AG09309 (cell line): ENCODE measurements around the gene DBET.
"Not testable (repeated sequence)": the region's sequence is repeated elsewhere in the genome, so short reads cannot be mapped to it uniquely, and the experiment has no call there.

Source experiments
- DNase-seq: peaks from one replicate; pipeline ENCODE4 v3.0.0-alpha.2; 2010; ENCODE audit warnings: low read depth
- H3K4me3 ChIP-seq: 2 replicates; pipeline ENCODE4 v1.5.1; 2011; ENCODE audit warnings: mild to moderate bottlenecking, low read depth, low read length, moderate library complexity; ENCODE audit not compliant: control insufficient read depth
- TF ChIP-seq, protein P1 (sequence below): IDR thresholded peaks from 2 replicates; pipeline ENCODE4 v1.5.1; 2011; ENCODE audit warnings: mild to moderate bottlenecking, low read depth, low read length, inconsistent platforms; ENCODE audit not compliant: insufficient read depth, control insufficient read depth; ENCODE audit errors: missing control alignments

DBET gene

DNA sequence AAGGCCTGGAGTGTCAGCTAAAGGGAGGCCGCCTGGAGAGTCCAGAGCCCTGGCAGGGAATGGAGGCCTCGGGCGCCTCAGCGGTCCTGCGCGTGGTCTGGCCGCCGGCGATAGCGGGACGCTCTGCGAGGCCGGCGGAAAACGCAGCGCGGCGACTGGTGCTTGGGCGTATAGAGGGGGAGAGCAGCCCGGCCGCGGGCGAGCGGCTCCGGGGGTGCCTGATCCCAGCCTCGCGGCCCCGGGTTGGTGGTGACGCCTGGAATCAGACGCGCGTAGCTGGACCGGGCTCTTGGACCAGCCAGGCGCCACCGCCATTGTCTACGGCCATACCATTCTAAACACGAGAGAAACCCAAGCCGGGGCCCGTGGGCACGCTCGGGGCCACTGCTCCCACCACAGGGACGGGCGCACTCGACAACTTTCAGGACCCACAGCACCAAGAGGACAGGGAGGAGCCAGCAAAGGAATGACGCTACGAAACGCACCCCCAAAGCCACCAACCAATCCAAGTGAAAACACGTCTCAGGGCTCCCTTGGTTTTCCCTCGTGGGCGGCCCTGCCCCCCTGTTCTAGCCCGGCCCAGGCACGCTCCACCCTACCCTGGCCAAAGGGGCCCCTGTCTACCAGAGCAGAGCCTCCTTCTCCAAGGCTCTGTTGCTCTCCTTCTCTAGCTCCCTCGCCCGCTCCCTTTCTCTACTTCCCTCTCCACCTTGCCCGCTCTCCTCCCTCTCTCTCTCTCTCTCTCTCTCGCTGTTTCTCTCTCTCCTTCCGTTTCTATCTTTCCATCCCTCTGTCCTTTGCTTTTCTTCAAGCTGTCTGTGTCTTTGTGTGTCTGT is 45.1 kb upstream of the DBET start:
- H3K4me3 ChIP-seq = no peak overlapping the region
- no peak for DNase-seq
- TF ChIP-seq, protein P1, sequence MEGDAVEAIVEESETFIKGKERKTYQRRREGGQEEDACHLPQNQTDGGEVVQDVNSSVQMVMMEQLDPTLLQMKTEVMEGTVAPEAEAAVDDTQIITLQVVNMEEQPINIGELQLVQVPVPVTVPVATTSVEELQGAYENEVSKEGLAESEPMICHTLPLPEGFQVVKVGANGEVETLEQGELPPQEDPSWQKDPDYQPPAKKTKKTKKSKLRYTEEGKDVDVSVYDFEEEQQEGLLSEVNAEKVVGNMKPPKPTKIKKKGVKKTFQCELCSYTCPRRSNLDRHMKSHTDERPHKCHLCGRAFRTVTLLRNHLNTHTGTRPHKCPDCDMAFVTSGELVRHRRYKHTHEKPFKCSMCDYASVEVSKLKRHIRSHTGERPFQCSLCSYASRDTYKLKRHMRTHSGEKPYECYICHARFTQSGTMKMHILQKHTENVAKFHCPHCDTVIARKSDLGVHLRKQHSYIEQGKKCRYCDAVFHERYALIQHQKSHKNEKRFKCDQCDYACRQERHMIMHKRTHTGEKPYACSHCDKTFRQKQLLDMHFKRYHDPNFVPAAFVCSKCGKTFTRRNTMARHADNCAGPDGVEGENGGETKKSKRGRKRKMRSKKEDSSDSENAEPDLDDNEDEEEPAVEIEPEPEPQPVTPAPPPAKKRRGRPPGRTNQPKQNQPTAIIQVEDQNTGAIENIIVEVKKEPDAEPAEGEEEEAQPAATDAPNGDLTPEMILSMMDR = no peak

DNA sequence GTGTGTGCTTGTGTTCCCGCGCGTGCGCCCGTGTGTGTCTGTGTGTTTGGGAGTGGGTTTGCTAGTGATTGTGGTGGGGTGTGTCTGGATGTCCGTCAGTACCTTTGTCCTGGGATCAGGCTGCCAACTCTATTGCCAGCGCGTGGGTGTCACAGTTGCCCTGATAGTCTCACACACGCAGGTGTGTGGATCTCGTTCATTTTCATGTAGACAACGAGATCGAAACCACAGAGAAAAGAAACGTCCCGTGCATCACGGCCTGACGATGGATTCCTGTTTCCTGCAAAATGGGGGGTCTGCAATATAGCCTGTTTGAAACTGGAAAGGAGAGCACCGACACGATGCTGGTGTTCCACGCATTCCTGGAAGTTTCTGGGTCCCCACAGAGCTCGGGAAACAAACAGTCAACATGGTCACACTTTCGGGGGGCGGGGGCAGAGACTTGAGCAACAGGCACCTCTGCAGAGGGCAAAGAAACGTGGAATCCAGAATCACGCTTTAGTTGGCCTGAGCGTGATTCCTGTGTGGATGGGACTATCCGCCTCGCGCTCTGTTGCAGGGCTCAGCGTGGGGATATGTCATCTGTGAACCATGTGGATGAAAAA is 44.3 kb upstream of the DBET start:
- not testable (repeated sequence) for H3K4me3 ChIP-seq, DNase-seq

DNA sequence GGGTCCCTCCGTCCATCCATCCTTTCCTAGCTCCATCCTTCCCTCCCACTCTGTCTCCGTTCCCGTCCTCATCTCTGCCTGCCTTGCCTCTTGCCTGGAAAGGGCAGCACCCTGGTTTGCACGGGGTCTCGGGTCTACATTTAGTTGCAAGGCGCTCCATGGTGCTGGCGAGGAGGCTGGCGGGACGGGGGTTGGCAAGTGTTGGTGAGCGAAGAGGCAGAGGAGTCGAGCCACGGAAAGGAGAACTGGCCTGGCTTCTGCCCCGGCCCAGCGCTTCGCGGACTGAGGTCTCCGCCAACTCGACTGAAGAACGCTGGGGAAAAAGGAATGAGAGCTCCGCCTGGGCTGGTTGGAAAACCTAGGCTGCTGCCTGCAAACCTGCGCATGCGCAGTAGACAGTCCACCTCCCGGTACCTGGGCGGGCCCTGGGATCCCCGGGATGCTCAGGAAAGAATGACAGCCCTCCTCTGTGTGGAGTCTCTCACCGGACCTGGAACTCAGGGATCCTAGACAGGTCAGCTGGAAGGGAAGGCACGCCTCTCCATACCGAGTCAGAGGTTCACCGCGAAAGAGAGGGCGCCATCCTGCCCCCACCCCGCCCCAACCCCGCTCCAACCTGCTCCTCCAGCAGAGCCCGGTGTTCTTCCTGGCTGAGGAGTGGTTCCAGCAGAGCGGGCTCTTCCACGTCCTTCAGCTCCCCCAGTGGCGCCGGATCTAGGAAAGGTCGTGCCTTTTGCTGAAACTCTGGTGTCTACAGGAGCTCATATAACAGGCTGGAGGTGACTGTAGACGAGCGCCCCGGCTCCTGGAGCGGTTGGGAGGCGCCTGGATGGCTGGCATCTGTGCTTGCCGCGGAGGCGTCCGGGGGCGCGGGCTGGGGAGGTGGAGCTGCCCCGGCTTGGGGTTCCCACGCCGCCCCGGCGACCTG is 43.2 kb upstream of the DBET start:
- DNase-seq = no peak
- TF ChIP-seq, protein P1 = no peak
- H3K4me3 ChIP-seq = no peak overlapping the region; the same call in 1 of the 2 replicates

DNA sequence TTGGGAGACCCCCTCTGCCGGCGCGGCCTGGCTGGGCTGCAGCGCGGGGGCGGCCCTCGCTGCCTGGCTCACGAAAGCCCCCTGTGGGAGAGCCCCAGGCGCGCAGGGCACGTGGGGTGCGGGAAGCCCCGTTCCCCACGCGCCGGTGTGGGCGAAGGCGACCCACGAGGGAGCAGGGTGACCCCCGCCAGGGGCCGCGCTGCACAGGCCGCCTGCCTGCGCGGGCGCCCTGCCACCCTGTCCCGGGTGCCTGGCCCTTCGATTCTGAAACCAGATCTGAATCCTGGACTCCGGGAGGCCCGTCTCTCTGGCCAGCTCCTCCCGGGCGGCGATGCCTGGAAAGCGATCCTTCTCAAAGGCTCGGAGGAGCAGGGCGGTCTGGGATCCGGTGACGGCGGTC is 42.3 kb upstream of the DBET start:
- H3K4me3 ChIP-seq, DNase-seq: not testable (repeated sequence)

DNA sequence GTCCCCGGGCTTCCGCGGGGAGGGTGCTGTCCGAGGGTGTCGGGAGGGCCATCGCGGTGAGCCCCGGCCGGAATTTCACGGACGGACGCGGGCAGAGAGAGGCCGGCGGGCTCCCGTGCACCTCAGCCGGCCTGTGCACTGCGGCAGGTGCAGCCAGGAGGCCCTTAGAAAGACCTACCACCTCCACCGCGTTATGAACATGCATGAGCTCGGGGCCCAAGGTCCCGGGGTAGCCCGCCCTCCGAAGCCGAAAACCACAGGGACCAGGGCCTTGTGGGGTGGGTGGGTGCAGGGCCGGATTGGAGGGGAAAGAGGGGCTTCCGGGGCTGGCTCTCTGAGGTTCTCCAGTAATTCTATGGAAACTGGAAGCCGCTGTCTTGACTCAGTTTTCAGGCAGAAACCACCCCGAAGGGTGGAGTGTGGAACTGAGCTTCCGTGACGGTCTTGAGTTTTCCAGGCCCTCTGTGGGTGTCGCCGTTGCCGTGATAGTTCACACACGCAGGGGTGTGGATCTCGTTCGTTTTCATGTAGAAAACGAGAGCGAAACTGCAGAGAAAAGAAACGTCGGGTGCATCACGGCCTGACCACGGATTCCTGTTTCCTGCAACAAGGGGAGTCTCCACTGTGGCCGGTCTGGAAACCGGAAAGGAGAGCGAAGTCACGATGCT is 41.6 kb upstream of the DBET start:
- DNase-seq, H3K4me3 ChIP-seq: not testable (repeated sequence)

DNA sequence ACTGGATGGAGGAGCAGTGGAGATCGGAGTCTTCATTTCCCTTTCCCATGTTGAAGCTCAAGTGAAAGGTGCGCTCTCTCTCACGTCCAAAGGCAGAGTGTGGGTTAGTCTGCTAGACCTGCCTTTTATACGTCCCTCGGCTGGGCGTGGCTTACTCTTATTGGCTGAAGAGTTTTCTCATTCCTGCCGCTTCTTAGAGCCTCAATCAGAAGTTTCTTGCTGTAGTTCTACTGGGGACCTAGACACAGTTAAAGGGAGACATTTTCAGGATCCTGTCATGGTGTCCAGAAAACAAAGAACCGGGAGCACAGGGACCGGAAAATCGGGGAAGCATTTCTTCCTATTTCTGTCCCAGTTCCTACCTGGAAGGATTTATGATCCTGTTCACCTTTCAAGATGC is 37.1 kb upstream of the DBET start, which contains the start of gene FRG2:
FRG2 (minus strand) TSS at position 101 of the 400 bp plus-strand sequence; CDS start at position 49, 52 bp downstream.
- not testable (repeated sequence) for DNase-seq, H3K4me3 ChIP-seq

DNA sequence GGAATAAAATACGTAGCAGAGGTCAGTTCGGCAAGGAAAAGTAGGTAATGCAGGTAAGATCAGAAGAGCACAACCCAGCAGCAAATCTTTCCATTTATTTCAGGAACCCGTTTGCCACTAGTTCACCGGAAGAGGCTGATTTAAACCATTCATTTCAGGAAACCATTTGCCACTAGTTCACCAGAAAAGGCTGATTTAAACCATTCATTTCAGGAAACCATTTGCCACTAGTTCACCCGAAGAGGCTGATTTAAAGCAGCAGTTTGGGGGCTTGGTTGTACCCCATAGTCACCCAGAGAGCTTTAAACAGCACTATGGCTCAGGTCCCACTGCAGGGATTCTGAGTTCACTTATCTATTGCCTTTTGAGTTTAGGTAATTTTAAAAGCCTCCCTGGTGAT is 33.0 kb upstream of the DBET start:
- H3K4me3 ChIP-seq, DNase-seq: not testable (repeated sequence)

DNA sequence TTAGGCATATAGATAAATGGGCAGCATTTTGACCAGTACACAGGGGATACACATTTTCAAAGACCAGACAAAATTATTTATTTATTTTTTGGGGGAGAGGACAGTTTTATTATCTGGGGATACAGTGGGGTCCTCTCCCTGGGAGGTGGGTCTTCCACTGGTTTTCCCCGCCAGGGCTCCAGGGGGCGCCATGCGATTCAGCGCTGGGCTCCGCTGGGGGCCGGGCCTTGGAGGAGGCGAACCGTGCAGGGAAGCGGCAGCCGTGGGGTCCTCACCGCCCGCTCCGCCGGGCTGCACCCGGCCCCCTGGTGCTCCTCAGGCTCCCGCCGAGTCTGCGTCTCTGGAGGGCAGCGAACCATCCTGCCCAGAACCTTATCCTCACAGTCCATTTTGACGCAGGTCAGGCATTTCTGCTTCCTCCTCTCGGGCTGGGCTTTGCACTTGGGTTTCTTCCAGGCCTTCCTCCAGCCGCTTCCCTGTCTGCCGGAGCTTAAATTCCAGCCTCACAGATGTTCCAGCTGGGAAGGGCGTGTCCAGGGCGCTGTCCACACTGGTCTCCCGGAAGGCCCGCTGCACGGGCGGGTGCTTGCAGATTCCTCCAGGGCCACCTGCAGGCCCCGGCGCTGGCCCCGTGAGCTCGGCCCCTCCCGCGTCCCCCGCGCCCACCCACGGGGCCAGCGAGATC is 26.5 kb upstream of the DBET start:
- not testable (repeated sequence) for DNase-seq, H3K4me3 ChIP-seq

DNA sequence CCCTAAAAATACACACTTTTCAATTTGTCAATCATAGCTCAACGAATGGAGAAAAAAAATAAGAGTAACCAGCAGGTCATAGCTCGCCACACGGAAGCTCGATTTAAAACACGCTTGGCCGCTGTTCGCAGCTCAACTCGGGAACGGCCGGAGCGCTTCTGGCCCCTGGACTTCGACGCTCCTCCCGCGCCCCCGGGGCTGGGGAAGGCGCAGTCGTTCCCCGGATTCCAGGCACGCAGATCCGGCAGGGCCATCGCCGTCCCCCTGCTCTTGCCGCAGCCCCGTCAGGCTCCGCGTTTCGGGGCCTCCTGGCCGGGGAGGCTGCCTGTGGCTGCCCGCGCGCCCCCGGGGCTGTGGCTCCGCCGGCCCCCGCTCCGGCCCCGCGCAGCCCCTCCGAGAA is 23.4 kb upstream of the DBET start:
- DNase-seq, H3K4me3 ChIP-seq: not testable (repeated sequence)

DNA sequence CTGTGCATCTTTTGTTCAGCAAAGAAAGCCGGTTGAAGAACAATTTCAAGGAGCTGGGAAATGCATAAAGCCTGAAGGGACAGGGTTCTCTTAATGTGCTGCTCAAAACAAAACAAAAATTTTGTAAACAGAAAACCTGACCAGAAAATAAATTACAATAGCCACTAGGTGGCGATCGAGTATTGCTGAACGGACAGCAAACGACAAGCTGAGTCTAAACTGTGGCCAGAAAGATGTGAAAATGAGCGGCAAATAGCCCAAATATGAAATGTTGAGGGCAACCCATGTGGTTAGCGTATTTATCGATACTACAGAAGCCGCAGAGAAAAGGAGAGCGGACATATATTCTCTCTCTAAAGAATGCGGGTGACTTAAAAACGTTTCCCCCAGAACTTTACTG is 16.7 kb upstream of the DBET start:
- not testable (repeated sequence) for DNase-seq, H3K4me3 ChIP-seq

DNA sequence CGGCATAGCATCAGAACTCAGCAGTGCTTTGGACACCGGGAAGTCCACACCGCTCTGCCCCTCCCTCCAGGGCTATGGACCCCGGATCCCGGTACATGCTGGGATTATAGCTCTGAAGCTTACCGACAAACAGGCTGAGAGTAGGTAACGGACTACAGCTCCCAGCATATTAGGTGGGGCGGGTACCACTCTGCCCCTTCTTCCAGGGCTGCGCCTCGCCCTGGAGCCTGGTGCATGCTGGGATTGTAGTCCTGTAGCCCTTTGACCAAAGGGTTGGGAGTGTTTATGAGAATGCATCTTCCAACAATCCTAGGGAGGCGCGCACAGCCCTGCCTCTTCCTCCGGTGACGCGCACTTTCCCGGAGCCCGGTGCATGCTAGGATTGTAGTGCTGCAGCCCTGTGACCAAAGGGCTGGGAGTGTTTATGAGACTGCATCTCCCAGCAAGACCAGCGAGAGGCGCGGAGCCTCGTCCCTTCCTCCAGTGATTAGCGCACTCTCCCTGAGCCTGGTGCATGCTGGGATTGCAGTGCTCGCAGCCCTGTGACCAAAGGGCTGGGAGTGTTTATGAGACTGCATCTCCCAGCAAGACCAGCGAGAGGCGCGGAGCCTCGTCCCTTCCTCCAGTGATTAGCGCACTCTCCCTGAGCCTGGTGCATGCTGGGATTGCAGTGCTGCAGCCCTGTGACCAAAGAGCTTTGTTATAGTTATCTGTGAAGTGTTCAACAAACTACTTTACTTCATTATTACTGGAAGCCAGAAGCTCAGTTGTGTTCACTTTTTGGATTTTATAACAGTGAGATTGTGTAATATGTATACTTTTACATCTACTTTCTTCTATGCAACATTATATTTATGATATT is 14.7 kb upstream of the DBET start:
- not testable (repeated sequence) for H3K4me3 ChIP-seq, DNase-seq

DNA sequence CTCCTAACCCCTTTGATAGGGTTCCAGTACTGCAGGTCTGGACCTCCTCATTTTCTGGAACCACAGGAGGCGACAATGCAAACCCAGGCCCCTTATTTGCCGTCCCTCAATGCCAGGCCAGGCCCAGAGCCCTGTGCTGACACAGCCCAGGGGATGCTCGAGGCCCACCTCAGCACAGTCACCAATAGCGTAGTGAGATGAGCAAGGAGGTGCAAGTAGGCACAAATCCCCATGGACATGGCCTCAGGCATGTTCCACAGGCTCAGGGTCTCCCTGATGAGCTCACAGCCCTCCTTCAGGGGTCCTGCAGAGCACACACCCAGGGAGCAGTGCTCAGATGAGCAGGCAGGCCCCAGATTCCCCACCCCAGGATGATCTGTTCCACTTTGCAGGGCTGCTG is 5.3 kb upstream of the DBET start:
- DNase-seq, H3K4me3 ChIP-seq: not testable (repeated sequence)

DNA sequence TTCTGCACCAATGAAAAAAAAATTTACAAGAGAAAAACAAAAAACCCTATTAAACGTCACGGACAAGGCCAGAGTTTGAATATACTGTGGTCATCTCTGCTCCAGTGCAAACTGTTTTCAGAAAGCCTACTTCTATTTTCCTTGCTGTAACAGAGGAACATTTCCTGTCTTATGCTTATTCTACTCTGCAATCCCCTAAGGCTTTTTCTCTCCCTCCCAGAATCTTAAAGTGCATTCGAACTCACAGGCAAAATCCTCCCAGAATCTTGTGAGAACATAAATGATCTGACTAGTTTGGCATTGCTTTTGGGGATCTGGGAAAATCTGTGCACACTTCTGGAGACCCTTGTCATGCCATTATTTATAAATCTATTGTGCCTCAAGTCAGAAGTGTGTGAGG is 503 bp downstream of the DBET start:
- not testable (repeated sequence) for DNase-seq, H3K4me3 ChIP-seq

DNA sequence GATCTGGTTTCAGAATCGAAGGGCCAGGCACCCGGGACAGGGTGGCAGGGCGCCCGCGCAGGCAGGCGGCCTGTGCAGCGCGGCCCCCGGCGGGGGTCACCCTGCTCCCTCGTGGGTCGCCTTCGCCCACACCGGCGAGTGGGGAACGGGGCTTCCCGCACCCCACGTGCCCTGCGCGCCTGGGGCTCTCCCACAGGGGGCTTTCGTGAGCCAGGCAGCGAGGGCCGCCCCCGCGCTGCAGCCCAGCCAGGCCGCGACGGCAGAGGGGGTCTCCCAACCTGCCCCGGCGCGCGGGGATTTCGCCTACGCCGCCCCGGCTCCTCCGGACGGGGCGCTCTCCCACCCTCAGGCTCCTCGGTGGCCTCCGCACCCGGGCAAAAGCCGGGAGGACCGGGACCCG is 4.0 kb downstream of the DBET start:
- not testable (repeated sequence) for DNase-seq, H3K4me3 ChIP-seq
